GM19467 (cell line): ENCODE measurements around the gene GLUD1.
"Not testable (repeated sequence)": the region's sequence is repeated elsewhere in the genome, so short reads cannot be mapped to it uniquely, and the experiment has no call there.

ENCODE experiments used
- ATAC-seq: cut with Tn5 transposase; IDR thresholded peaks from one replicate; pipeline ENCODE4 v1.9.1; 2021; ENCODE audit warnings: mild to moderate bottlenecking, moderate library complexity; ENCODE audit not compliant: unreplicated experiment

GLUD1 gene

GRCh38 chr10:87094373-87095235, at the start of gene GLUD1, which contains the start of gene SHLD2:
Gene GLUD1, minus strand, starts transcription at chr10:87094843. Its CDS starts 74 bp downstream, at chr10:87094769.
Gene SHLD2, plus strand, starts transcription at chr10:87095206. Its CDS starts 56,149 bp downstream, at chr10:87151355.
- peak; percentile 61 for ATAC-seq

- ATAC-seq: not testable (repeated sequence)
These were observed 48.4 kb upstream of the GLUD1 start for GRCh38 chr10:87143109-87143418.

- not testable (repeated sequence) for ATAC-seq
These were observed 47.8 kb upstream of the GLUD1 start for GRCh38 chr10:87142230-87143108.

- ATAC-seq: not testable (repeated sequence)
These were observed 42.8 kb upstream of the GLUD1 start for GRCh38 chr10:87137478-87137877.

- not testable (repeated sequence) for ATAC-seq
These were observed 39.8 kb upstream of the GLUD1 start for GRCh38 chr10:87134440-87134839.

- ATAC-seq: not testable (repeated sequence)
These were observed 39.3 kb upstream of the GLUD1 start for GRCh38 chr10:87133936-87134335.

GRCh38 chr10:87132176-87132575, 37.5 kb upstream of the GLUD1 start:
- not testable (repeated sequence) for ATAC-seq

GRCh38 chr10:87127607-87128156, 33.0 kb upstream of the GLUD1 start:
- ATAC-seq: not testable (repeated sequence)

GRCh38 chr10:87127048-87127447, 32.4 kb upstream of the GLUD1 start:
- not testable (repeated sequence) for ATAC-seq

- not testable (repeated sequence) for ATAC-seq
These were observed 28.7 kb upstream of the GLUD1 start for GRCh38 chr10:87123351-87123750.

GRCh38 chr10:87119029-87119428, 24.4 kb upstream of the GLUD1 start:
- not testable (repeated sequence) for ATAC-seq

GRCh38 chr10:87118122-87118521, 23.5 kb upstream of the GLUD1 start:
- not testable (repeated sequence) for ATAC-seq

- ATAC-seq: no peak
These were observed 10.9 kb upstream of the GLUD1 start for GRCh38 chr10:87105446-87106124.

- not testable (repeated sequence) for ATAC-seq
These were observed 10.1 kb upstream of the GLUD1 start for GRCh38 chr10:87104727-87105126.

- no peak for ATAC-seq
These were observed 7.4 kb upstream of the GLUD1 start for GRCh38 chr10:87101996-87102395.

GRCh38 chr10:87095236-87095945, 748 bp upstream of the GLUD1 start:
- ATAC-seq: peak; percentile 46

- ATAC-seq: peak; percentile 17
These were observed 841 bp downstream of the GLUD1 start for GRCh38 chr10:87093632-87094372.

- ATAC-seq: no peak
These were observed 1.6 kb downstream of the GLUD1 start for GRCh38 chr10:87092861-87093631.
